Ovary (tissue), 3 donors: Measurements from ENCODE around the gene MOGAT2.

ENCODE experiments used
- CTCF ChIP-seq, 3 donors: fragments of 450-650 bp in 2 of 3; fragments of 200-600 bp in 1 of 3; IDR thresholded peaks; one replicate each; pipeline versions ENCODE4 v1.5.1 to v1.8.0; 2016 to 2022; ENCODE audit warnings: antibody characterized with exemption in 3 of 3, mild to moderate bottlenecking in 1 of 3
- EP300 ChIP-seq: sonication (generic); formaldehyde crosslinking; IDR thresholded peaks from one replicate; pipeline ENCODE4 v1.6.1; 2017; ENCODE audit warnings: antibody characterized with exemption
- POLR2A ChIP-seq: fragments of 450-650 bp; IDR thresholded peaks from one replicate; pipeline ENCODE4 v1.6.1; 2017; ENCODE audit warnings: antibody characterized with exemption, mild to moderate bottlenecking, moderate library complexity
- donor health status: DM: no; HTN: no; CAD: no.

- TF ChIP-seq EP300, result no peak
- no peak for TF ChIP-seq CTCF (IDR thresholded peaks at IDR 0.05)
- no peak for TF ChIP-seq POLR2A
These were observed 3.0 kb downstream of the MOGAT2 start for GRCh38 chr11:75720639-75721038.
